ENCODE results near the gene TCF21. TPM values are rescaled to one million over a fixed set of nuclear protein-coding genes. Genes with fewer than 3 reads are reported as not detected.
A peak's percentile ranks its signal among the peaks of the same experiment; 100 is the strongest.

TCF21 gene
- under 1 TPM in 2 of 4 donors, not detected in 2; 0.30 to 0.84 TPM for total RNA-seq

DNA sequence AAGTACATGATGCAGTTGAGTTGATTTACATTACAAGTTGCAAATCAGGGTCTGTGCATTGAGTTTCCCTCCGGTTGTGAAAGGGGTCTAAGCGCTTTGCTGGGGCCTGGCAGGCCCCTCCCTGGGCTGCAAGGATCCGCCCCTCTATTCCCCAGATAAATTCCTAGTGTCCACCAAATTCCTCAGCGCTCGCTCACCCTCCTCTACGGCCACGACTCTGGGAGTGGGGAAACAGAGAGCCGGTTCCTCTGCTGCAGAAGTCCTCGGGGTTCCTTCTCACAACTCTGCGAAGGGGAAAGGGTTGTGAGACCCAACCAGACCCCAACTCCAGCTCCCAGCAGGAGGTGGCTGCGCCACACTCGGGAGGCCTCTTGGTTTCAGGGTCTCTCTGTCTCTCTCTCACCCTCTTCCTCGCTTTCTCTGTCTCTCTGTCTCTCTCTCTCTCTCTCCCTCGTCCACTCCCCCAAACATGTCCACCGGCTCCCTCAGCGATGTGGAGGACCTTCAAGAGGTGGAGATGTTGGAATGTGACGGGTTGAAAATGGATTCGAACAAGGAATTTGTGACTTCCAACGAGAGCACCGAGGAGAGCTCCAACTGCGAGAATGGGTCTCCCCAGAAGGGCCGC lies at the start of gene TCF21:
TCF21 (plus strand) TSS at position 185 of the 628 bp plus-strand sequence; CDS start at position 470, 285 bp downstream.
- WGBS, 2 donors = 21 to 26% methylated on average over 22 of the region's 22 CpGs
- H3K4me3 ChIP-seq = peak within 1 kb of the TSS in 2 of 4 donors; percentile 32 to 34
- H3K27me3 ChIP-seq = peaks cover 0 to 83% of the 10 kb centered on the region in 2 donors
- TF ChIP-seq EP300 (IDR thresholded peaks at IDR 0.05) = no peak
- no peak for TF ChIP-seq POLR2A (IDR thresholded peaks at IDR 0.05)
- TF ChIP-seq CTCF (IDR thresholded peaks at IDR 0.05) = no peak
- DNase-seq (ENCODE audit: low spot score in 2 of 2) = no peak
- no peaks in the 10 kb centered on the region for H3K9me3 ChIP-seq
- no peaks in the 10 kb centered on the region for H3K36me3 ChIP-seq
- H3K27ac ChIP-seq = peak within 1 kb of the TSS in 1 of 4 donors; percentile 65
- H3K4me1 ChIP-seq = peaks cover 0 to 39% (median 20%) of the 10 kb centered on the region in 4 donors

DNA sequence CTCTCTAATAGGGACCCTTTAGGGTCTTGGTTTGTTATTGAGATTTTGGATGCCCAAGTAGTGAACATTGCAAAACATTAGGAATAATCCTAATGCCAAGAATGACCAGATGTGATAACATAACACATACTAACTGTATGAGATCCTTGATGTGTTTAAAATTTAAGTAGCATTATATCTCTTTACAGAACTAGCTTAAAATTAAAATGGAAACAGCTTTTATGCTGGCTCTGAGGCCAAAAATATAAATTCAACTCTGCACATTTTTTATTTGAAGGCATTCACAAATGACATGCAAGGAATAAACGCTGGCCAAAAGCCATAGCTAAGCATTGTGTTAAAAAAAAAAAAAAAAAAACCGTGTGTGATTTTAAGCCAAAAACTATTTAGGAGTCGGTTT lies 47.7 kb upstream of the TCF21 start:
- Histone ChIP-seq H3K36me3 (no peaks in the 10 kb centered on the region), H3K4me1 (peaks cover 0 to 8% (median 0%) of the 10 kb centered on the region in 4 donors), H3K9me3 (no peaks in the 10 kb centered on the region), H3K4me3 (no peak overlapping the region), H3K27me3 (peaks cover 0 to 17% of the 10 kb centered on the region in 2 donors), H3K27ac (no peak overlapping the region)
- no peak for TF ChIP-seq EP300 (IDR thresholded peaks at IDR 0.05)
- TF ChIP-seq POLR2A (IDR thresholded peaks at IDR 0.05) = no peak
- no peak for TF ChIP-seq CTCF (IDR thresholded peaks at IDR 0.05)
- no peak for DNase-seq (ENCODE audit: low spot score in 2 of 2)
- WGBS, 2 donors = 36 to 49% methylated on average over 3 of the region's 3 CpGs

- WGBS, 2 donors = 90 to 98% methylated on average over 2 of the region's 2 CpGs
- H3K27me3 ChIP-seq = peaks cover 0 to 12% of the 10 kb centered on the region in 2 donors
These were observed 45.8 kb upstream of the TCF21 start for GRCh38 chr6:133843098-133843497.

GRCh38 chr6:133844709-133845108 lies 44.2 kb upstream of the TCF21 start:
- Histone ChIP-seq H3K36me3 (no peaks in the 10 kb centered on the region), H3K27me3 (no peaks in the 10 kb centered on the region), H3K4me1 (no peaks in the 10 kb centered on the region), H3K27ac (no peak overlapping the region), H3K9me3 (no peaks in the 10 kb centered on the region), H3K4me3 (no peak overlapping the region)
- no peak for DNase-seq (ENCODE audit: low spot score in 2 of 2)
- no peak for TF ChIP-seq POLR2A (IDR thresholded peaks at IDR 0.05)
- TF ChIP-seq EP300 (IDR thresholded peaks at IDR 0.05) = no peak
- no peak for TF ChIP-seq CTCF (IDR thresholded peaks at IDR 0.05)
- 42 to 48% methylated on average over 1 of the region's 1 CpG for WGBS, 2 donors

More at GRCh38 chr6:133843098-133843497, 45.8 kb upstream of the TCF21 start:
- Histone ChIP-seq H3K27ac (no peak overlapping the region), H3K36me3 (no peaks in the 10 kb centered on the region), H3K4me1 (peaks cover 0 to under 1% (median 0%) of the 10 kb centered on the region in 4 donors), H3K4me3 (no peak overlapping the region), H3K9me3 (no peaks in the 10 kb centered on the region)
- TF ChIP-seq EP300 (IDR thresholded peaks at IDR 0.05) (no peak), CTCF (IDR thresholded peaks at IDR 0.05) (no peak), POLR2A (IDR thresholded peaks at IDR 0.05) (no peak)
- no peak for DNase-seq (ENCODE audit: low spot score in 2 of 2)

DNA sequence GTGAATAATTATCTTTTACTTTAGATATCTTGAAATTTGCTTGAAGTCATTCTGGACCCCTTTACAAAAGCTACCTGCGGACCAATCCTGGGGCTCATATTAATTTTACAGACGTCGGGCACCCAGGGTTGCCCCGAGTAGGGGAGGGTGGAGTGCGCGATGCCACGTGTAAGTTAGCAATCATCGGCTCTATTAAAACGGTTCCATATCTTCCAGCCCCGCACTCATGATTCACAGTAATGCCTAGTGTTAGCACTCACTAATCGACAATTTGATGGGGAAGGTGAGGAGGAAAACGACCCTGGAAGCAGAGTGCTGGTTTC lies 34.9 kb upstream of the TCF21 start:
- peaks cover 0 to 69% of the 10 kb centered on the region in 2 donors for H3K27me3 ChIP-seq
- H3K4me3 ChIP-seq = no peak overlapping the region
- WGBS, 2 donors = 24 to 32% methylated on average over 12 of the region's 12 CpGs
- no peaks in the 10 kb centered on the region for H3K36me3 ChIP-seq
- peaks cover 0 to 1% (median 0%) of the 10 kb centered on the region in 4 donors for H3K9me3 ChIP-seq
- no peak for DNase-seq (ENCODE audit: low spot score in 2 of 2)
- TF ChIP-seq POLR2A (IDR thresholded peaks at IDR 0.05) = no peak
- no peak for TF ChIP-seq CTCF (IDR thresholded peaks at IDR 0.05)
- no peak for TF ChIP-seq EP300 (IDR thresholded peaks at IDR 0.05)
- no peak overlapping the region for H3K27ac ChIP-seq
- H3K4me1 ChIP-seq = peaks cover 0 to 9% (median 0%) of the 10 kb centered on the region in 4 donors
